ENCODE data around the gene ST6GAL1.

The ST6GAL1 gene

DNA sequence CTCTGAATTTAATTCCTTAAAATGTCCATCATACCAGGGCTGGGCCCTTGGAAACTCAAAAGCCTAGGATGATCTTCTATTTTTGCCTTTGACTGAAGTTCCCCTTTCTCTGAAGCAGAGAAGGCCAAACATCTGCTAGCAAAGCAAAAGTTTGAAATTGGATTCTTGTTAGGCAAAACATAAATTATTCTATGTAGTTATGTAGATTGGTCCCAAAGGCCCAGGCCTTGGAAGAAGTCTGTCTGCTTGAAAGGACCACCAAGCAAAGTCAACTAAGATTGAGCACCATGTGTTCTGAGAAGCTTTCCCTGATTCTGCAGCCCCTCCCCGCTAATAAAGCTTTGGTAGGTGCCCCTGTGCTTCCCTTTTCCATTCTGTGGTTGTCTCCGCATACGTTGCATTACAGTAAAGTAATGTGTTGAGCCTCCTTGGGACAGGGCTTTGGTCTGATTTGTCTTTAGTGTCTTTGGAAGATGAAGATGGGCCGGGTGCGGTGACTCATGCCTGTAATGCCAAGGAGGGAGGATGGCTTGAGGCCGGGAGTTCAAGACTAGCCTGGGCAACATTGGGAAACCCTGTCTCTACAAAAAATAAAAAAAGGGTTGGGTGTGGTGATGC is 152.5 kb downstream of the ST6GAL1 start:
- no peak for DNase-seq

- no peak for DNase-seq
Measured at GRCh38 chr3:187084126-187084525, 153.8 kb downstream of the ST6GAL1 start.

- DNase-seq, result no peak
Measured at GRCh38 chr3:187084580-187084979, 154.3 kb downstream of the ST6GAL1 start.

GRCh38 chr3:187085021-187085666 is 154.8 kb downstream of the ST6GAL1 start:
- DNase-seq, result no peak

DNA sequence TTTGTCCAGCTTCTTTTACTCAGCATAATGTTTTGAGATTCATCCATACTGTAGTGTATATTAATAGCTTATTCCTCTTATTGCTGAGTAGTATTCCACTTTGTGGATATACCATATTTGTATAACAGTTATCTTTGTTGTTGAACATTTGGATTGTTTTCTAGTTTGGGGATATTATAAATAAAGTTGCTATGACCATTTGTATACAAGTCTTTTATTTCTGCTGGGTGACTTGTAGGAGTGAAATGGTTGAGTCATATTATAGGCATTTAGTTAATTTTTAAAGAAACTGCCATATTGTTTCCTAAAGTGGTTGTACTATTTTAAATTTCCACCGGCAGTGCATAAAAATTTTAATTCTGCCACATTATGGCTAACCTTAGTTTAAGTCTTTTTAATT is 155.6 kb downstream of the ST6GAL1 start:
- DNase-seq, result no peak

GRCh38 chr3:187086831-187087230 is 156.5 kb downstream of the ST6GAL1 start:
- DNase-seq, result no peak

GRCh38 chr3:187088701-187089100 is 158.4 kb downstream of the ST6GAL1 start:
- DNase-seq, result no peak

- DNase-seq, result no peak
Measured at GRCh38 chr3:187093320-187093719, 163.0 kb downstream of the ST6GAL1 start.

- no peak for DNase-seq
Measured at GRCh38 chr3:187098923-187099512, 168.7 kb downstream of the ST6GAL1 start.

DNA sequence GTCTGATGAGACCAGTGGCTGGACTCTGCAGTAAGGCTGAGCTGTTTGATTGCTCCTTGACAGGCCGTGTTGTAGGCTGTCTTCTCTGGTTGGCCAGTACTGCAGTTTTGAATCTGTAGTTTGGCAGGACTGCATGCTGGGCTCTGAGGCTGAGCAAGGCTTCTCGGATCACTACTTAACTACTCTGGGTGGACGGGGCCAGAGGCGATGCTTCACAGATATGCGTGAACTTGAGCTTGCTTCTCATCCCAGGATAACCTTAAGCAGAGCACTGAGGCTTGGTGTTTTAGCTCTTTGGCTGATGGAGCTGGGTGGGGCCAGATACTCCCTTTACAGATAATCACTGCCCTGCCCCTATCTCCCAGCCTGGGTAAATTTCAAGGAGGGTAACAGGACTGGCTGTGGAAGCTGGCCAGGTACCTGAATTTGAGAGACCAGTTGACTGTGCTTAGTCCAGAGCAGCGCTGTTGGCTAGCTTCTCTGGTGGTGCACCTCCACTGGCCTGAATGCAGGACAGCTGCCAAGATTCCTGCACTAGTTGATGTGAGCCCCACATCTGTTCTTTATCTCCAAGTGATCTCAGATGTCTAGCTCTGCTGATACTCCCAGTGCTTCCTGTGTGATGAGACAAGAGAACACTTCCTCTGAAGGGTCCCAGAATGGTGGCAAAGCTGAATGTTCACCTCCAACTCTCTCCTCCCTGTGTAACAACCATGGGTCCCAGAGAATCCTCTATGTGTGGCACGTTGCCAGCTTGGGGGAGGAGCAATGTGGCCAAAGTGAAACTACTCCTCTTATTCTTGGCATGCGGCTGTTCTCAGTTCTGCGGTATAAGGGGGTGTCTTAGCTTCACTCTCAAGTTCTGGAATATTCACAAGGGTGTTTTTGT is 171.1 kb downstream of the ST6GAL1 start:
- DNase-seq, result no peak

- no peak for DNase-seq
Measured at GRCh38 chr3:187102073-187102634, 171.8 kb downstream of the ST6GAL1 start.

GRCh38 chr3:187103251-187103650 is 172.9 kb downstream of the ST6GAL1 start:
- DNase-seq, result no peak

- DNase-seq, result no peak
Measured at GRCh38 chr3:187104342-187104741, 174.0 kb downstream of the ST6GAL1 start.

GRCh38 chr3:187104933-187105332 is 174.6 kb downstream of the ST6GAL1 start:
- DNase-seq, result no peak

DNA sequence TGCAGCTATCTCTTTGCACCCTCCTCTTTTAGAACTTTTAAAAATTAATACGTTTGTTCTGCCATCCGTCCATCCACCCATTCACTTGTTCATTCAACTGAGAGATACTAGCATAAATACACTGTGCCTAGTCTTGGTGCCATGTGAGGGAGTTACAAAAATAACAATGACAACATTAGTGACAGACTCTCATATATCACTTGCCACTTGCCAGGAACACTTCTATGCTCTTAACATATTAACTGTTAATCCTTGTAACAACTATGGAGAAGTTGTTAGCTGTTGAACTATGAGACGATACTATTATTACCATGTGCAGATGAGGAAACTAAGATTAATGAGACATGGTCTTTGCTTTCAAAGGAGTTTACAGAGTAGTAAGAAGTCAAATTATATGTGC is 175.4 kb downstream of the ST6GAL1 start:
- no peak for DNase-seq

DNA sequence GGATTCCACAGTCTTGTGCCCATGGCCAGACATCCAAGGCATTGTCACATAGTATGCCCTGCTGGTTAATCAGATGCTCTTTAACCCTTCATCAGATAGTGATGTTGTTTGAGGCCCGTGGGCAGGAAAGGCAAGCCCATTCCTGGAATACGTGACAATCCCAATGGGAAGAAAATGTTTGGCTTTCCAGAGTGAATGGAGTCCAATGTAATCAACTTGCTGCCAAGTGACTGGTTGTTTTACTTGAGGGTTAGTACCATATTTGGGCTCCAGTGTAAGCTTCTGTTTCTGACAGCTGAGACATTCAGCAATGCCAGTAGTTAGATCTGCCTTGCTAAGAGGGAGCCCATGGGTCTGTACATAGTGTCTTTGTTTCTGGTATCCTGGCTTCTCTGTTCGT is 177.7 kb downstream of the ST6GAL1 start:
- DNase-seq, result no peak

DNA sequence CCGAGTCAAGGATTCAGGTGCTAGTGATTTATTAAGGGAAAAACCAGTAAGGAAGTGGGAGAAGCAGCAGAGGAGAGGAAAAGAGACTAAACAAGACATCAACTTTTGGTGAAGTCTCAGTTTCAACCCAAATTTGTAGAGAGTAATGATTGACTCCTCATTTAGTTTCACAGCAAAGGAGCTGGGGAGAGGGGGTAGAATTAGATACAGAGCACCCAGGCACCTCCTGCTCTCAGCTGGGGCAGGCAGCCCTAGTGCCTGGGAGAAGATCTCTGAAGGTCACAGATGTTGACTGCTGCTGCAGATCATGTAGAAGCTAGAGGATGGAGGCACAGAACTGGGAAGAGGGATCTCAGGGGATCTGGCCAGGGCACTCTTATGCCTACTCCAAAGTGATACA is 179.8 kb downstream of the ST6GAL1 start:
- no peak for DNase-seq

GRCh38 chr3:187112934-187113793 is 182.8 kb downstream of the ST6GAL1 start:
- DNase-seq, result no peak

GRCh38 chr3:187114511-187114910 is 184.2 kb downstream of the ST6GAL1 start:
- no peak for DNase-seq

DNA sequence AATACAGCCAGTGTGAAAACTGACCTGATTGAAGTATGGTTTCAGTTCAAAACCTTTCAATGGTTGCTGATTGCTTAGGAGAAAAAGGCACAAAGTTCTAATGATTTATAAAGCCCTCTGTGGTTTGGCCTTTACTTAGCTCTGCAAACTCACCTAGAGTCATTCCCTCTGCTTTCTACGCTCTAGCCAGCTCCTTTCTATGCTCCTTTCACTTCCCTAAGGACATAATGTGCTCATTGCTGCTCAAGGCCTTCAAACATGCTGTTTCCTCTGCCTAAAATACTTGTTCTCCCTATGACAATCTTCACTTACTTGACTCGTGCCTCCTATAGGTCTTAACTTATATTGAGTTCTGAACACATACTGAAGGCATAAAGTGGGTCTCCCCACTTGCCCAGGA is 190.0 kb downstream of the ST6GAL1 start:
- DNase-seq, result no peak

- DNase-seq, result no peak
Measured at GRCh38 chr3:187122261-187122660, 191.9 kb downstream of the ST6GAL1 start.

Data from hippocampal formation (tissue), 2 donors.